SK-N-MC (cell line): ENCODE measurements around the gene OBSCN.

ENCODE experiments used
- DNase-seq: peaks from one replicate; pipeline ENCODE4 v3.0.0-alpha.2; 2011; ENCODE audit warnings: low read depth, low spot score
- H3K27ac ChIP-seq: fragments of 200-600 bp; sonication (generic); 2 replicates; pipeline ENCODE4 v1.5.1; 2016; ENCODE audit warnings: mixed run types
- H3K36me3 ChIP-seq: fragments of 200-600 bp; sonication (generic); 2 replicates; pipeline ENCODE4 v1.6.1; 2017; ENCODE audit warnings: antibody characterized with exemption, low read length, mixed read lengths; ENCODE audit not compliant: insufficient read depth
- H3K4me3 ChIP-seq: fragments of 200-600 bp; sonication (generic); 2 replicates; pipeline ENCODE4 v1.5.1; 2016
- H3K9ac ChIP-seq: fragments of 200-600 bp; sonication (generic); 2 replicates; pipeline ENCODE4 v1.8.0; 2017; ENCODE audit warnings: mixed run types, mixed read lengths; ENCODE audit not compliant: insufficient read length
- H3K9me3 ChIP-seq: fragments of 200-600 bp; sonication (generic); 2 replicates; pipeline ENCODE4 v1.6.1; 2017; ENCODE audit warnings: low read depth, mild to moderate bottlenecking, antibody characterized with exemption, low read length, moderate library complexity, mixed read lengths
- EZH2 ChIP-seq: fragments of 200-600 bp; sonication (generic); IDR thresholded peaks from one replicate; pipeline ENCODE4 v1.6.1; 2017; ENCODE audit warnings: antibody characterized with exemption
- FOXP2 ChIP-seq: optimal IDR thresholded peaks from 2 replicates; pipeline ENCODE3; 2011; ENCODE audit warnings: mild to moderate bottlenecking, moderate library complexity; ENCODE audit not compliant: insufficient read depth; ENCODE audit errors: extremely low read length, control extremely low read depth
- POLR2AphosphoS5 ChIP-seq: IDR thresholded peaks from 2 replicates; pipeline ENCODE4 v1.6.1; 2012; ENCODE audit warnings: mild to moderate bottlenecking, low read depth, low read length, borderline replicate concordance

OBSCN gene

GRCh38 chr1:228310162-228310792, 102.4 kb downstream of the OBSCN start:
- TF ChIP-seq POLR2AphosphoS5 (no peak), EZH2 (no peak), FOXP2 (no peak)
- H3K4me3 ChIP-seq: no peak overlapping the region
- no peak overlapping the region for H3K27ac ChIP-seq
- H3K9ac ChIP-seq: no peak overlapping the region
- no peaks in the 10 kb centered on the region for H3K9me3 ChIP-seq
- DNase-seq: no peak
- H3K36me3 ChIP-seq: no peaks in the 10 kb centered on the region

- H3K9me3 ChIP-seq: no peaks in the 10 kb centered on the region
- no peaks in the 10 kb centered on the region for H3K36me3 ChIP-seq
- H3K4me3 ChIP-seq: no peak overlapping the region
- TF ChIP-seq FOXP2: no peak
- TF ChIP-seq EZH2: no peak
- TF ChIP-seq POLR2AphosphoS5: no peak
- DNase-seq: no peak
- H3K27ac ChIP-seq: no peak overlapping the region
- no peak overlapping the region for H3K9ac ChIP-seq
These were observed 103.2 kb downstream of the OBSCN start for GRCh38 chr1:228311091-228311490.

- TF ChIP-seq FOXP2 (no peak), EZH2 (no peak), POLR2AphosphoS5 (no peak)
- Histone ChIP-seq H3K4me3 (no peak overlapping the region), H3K36me3 (no peaks in the 10 kb centered on the region), H3K27ac (no peak overlapping the region), H3K9ac (no peak overlapping the region), H3K9me3 (no peaks in the 10 kb centered on the region)
- DNase-seq: no peak
These were observed 104.4 kb downstream of the OBSCN start for GRCh38 chr1:228312136-228312764.

GRCh38 chr1:228313536-228314277, 105.9 kb downstream of the OBSCN start:
- no peak overlapping the region for H3K27ac ChIP-seq
- DNase-seq: no peak
- H3K4me3 ChIP-seq: no peak overlapping the region
- H3K9ac ChIP-seq: no peak overlapping the region
- H3K9me3 ChIP-seq: no peaks in the 10 kb centered on the region
- H3K36me3 ChIP-seq: no peaks in the 10 kb centered on the region
- TF ChIP-seq FOXP2: no peak
- TF ChIP-seq POLR2AphosphoS5: no peak
- TF ChIP-seq EZH2: no peak

- TF ChIP-seq EZH2 (no peak), POLR2AphosphoS5 (no peak), FOXP2 (no peak)
- Histone ChIP-seq H3K27ac (no peak overlapping the region), H3K4me3 (no peak overlapping the region), H3K36me3 (no peaks in the 10 kb centered on the region), H3K9me3 (no peaks in the 10 kb centered on the region), H3K9ac (no peak overlapping the region)
- no peak for DNase-seq
These were observed 106.4 kb downstream of the OBSCN start for GRCh38 chr1:228314315-228314657.

- Histone ChIP-seq H3K27ac (no peak overlapping the region), H3K9me3 (no peaks in the 10 kb centered on the region), H3K9ac (no peak overlapping the region), H3K36me3 (no peaks in the 10 kb centered on the region; the same call in 1 of the 2 replicates), H3K4me3 (no peak overlapping the region)
- no peak for DNase-seq
- TF ChIP-seq POLR2AphosphoS5: no peak
- TF ChIP-seq EZH2: no peak
- TF ChIP-seq FOXP2: no peak
These were observed 107.0 kb downstream of the OBSCN start for GRCh38 chr1:228314658-228315483.

GRCh38 chr1:228315484-228315944, 107.7 kb downstream of the OBSCN start:
- no peak for TF ChIP-seq EZH2
- TF ChIP-seq FOXP2: no peak
- no peak for TF ChIP-seq POLR2AphosphoS5
- no peaks in the 10 kb centered on the region; the same call in 1 of the 2 replicates for H3K36me3 ChIP-seq
- DNase-seq: no peak

GRCh38 chr1:228315945-228316588, 108.2 kb downstream of the OBSCN start:
- no peak for DNase-seq
- no peaks in the 10 kb centered on the region for H3K9me3 ChIP-seq

More at GRCh38 chr1:228315484-228315944, 107.7 kb downstream of the OBSCN start:
- Histone ChIP-seq H3K27ac (no peak overlapping the region), H3K4me3 (no peak overlapping the region), H3K9me3 (no peaks in the 10 kb centered on the region), H3K9ac (no peak overlapping the region)

More at GRCh38 chr1:228315945-228316588, 108.2 kb downstream of the OBSCN start:
- no peaks in the 10 kb centered on the region; the same call in 1 of the 2 replicates for H3K36me3 ChIP-seq
- TF ChIP-seq FOXP2: no peak
- TF ChIP-seq EZH2: no peak
- TF ChIP-seq POLR2AphosphoS5: no peak
- no peak overlapping the region for H3K27ac ChIP-seq
- H3K9ac ChIP-seq: no peak overlapping the region
- H3K4me3 ChIP-seq: no peak overlapping the region
